GM18907 (cell line): ENCODE data around the gene SREBF2.
"Not testable (repeated sequence)": the region's sequence is repeated elsewhere in the genome, so short reads cannot be mapped to it uniquely, and the experiment has no call there.

Source experiments
- ATAC-seq: cut with Tn5 transposase; IDR thresholded peaks from one replicate; pipeline ENCODE4 v1.9.1; 2021; ENCODE audit warnings: mild to moderate bottlenecking, moderate library complexity; ENCODE audit not compliant: unreplicated experiment

SREBF2 gene

DNA sequence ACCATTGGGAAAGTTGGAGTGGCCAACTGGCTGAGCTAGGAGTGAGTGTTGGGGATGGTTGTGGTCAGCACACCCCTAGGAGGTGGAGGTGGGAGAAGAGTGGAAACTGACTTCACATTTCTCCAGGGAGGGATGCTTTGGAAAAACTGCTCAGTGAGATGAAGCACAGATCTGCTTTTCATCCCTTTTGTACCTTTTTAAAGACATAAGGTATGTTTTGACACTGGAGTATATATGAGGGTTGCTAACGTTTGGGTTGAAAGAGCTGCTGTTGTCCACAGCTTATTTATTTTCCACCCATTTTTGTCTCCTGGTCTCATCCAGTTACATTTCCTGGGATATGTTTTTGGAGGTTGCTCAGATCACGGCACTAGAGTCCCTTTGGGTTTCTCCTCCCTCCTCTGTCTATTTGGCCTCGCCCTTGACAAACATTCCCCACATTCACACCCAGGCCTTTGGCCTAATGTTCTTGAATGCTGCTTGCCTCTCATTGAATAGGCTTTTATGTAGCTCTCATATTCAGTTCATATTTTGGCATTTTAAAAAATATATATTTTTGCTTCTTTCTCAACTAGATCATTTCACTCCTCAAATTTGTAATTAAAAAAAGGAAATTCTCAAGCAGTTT lies 8.3 kb downstream of the SREBF2 start:
- ATAC-seq = no peak

DNA sequence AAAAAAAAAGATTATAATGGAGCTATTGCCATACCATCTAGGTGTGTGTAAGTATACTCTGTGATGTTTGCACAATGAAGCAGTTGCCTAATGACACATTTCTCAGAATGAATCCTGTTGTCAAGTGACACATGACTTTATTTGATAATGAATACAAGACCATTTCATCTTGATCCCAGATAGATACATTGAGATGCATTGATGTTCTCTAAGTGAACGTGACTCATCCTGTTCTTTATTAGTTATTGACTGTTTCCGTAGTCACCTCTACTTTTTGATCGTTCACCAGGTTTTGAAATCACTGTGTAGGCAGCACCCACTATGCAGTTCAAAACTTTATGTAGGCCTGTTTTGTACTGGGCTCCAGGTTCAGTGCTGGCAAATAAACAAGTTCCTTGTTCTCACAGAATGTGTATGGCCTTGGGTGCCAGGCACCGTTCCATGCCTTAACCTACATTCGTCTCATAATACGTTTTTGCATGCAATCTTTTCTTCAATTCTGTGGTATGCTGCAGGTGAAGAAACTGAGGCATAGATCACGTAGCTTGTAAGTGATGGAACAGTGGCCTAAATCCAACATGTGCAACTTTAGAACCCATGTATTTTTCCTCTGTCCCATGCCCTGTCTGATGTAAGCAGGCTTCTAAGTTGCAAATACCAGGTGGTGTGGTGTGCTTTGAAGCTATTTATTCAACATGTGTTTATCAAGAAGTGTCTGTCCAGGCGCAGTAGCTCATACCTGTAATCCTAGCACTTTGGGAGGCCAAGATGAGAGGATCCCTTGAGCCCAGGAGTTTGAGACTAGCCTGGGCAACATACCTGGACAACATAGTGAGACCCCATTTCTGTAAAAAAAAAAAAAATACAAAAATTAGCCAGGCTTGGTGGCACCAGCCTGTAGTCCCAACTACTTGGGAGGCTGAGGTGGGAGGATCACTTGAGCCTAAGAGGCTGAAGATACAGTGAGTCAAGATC lies 10.4 kb downstream of the SREBF2 start:
- ATAC-seq = no peak

DNA sequence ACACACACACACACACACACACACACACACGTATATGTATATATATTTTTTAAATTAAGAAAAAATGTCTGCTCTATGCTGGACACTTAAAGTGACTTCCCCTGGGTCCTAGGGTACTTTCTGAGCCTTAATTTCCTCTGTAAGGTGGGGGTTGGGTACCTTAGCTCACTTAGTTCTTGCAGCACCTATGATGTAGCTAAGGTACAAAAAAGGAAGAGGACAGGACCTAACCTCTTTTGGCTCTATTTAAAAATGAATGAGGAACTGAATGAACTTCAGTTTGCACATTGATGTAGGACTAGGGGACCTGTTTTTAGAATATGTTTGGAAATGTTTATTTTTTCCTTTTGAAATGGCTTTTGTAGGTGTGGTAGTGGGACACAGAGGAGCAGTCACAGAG lies 11.1 kb downstream of the SREBF2 start:
- no peak for ATAC-seq

DNA sequence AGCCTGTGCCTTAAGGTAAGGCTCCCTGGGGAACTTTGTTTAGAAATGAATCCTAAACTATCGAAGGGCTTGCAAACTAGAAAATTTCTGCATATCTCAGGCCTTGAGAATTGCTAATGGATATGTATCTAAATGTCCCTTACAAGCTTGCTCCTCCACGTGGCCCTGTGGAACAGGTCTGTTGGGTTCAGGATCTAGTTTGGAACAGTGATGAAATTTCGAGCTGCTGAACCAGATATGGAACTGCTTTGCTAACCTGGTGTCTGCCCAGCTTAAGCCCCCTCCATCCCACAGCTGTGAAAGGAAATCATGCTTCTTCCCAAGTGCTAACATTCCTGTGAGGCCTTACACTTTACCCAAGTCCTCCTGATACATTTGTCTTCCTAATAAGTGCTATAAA lies 11.6 kb downstream of the SREBF2 start:
- no peak for ATAC-seq

DNA sequence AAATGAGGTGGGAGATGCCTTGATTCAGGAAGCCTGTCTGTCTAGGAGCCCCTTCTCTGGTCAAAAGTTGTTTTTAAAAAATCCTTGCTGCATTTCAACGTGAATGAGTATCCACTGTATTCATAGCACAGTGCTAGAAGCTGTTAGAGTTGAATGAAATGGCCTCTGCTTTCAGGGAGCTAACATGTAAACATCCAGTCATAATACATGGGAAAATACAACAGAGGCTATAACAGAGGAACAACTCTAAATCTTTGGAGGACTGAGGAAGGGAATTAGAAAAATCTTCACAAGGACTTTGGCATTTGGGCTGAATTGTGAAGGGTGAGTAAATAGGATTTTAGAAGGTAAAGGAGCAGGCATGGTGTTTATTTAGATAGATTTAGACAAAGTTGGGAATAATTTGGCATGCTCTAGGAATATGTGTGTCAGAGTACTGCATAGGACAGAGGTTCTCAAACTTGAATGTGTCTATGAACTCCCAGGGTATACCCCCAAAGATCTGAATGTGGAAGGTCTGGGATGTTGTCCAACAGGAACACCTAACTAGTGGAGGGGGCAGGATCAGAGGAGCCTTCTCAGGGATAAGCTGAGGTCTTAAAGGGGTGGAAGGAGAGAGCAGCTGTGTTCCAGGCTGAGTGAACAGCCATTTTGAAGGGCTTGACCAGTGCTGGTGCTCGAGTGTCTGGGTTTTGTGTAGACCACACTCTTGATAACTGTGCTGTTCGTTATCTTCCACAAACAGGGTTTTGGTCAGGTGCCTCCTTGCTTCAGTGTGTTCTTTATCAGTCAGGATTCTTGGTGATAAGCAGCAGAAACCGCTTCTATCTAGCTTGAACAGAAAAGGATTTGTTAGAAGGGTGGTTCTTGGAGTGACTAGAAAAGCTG lies 12.7 kb downstream of the SREBF2 start:
- ATAC-seq = no peak

DNA sequence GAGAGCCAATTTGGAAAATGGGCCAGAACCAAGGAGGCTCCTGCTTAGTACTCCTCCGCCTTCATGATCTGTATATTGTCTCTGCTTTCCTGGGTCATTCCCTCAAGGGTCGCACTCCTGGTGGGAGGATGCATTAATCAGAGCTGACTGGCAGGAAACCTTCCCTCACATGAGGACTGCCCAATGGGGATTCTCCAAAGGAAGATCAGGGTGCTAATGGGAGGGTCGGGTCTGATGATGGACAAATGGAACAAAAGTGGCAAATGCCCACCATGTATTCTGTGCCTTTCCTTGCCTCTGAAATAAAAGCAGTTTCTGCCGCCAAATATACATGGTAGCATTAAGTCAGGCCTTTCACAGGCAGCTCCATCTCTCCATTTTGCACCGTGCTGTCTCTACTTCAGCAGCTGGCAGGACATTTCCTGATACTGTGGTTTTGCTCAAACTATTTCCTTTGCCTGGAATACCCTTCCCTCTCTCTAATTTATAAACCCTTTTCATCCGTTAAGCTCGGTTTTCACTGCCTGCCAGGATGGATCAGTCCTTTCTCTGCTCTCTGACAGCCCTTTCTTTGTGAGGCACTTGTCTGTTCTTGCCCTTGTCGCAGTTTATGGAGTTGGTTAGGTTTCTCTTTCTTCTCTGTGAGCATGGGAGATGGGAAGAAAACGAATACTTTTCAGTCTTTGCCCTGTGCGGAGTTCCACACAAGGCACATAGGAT lies 13.5 kb downstream of the SREBF2 start:
- ATAC-seq = no peak

DNA sequence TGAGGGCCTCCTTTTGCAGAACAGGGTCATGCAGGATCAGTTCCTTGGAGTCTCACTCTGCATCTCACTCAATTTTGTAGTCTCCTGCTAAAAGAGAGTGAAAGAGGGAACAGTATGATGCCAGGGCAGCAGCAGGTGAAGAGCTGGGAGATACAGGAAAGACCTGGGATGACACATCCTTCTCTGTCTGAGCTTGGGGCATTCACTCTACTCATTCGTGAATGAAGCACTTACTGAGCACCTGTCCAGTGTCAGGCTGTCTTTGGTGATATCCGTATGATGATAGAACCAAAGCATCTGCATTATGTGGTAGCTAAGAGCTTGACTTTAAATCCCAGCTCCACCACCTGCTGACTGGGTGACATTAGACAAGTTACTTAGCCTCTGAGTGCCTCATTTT lies 14.4 kb downstream of the SREBF2 start:
- ATAC-seq = no peak

DNA sequence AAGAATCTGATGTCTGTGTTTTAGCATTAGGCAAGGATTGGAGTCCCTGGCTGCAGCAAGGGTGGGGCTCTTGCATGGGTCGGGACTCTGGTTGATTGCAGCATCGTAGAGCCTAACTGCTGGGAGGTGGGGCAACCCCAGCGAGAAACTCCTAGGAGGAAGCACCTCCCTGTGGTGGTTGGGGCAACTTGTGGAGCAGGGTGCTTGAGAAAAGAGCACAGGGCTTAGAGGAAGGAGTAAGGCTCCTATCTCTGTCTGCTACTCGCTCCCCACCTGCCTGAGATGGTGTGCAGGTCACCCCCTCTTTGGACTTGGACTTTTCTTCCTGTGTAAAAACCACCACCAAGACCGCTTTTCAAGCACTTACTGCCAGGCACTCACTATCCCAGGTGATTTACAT lies 15.6 kb downstream of the SREBF2 start:
- no peak for ATAC-seq

DNA sequence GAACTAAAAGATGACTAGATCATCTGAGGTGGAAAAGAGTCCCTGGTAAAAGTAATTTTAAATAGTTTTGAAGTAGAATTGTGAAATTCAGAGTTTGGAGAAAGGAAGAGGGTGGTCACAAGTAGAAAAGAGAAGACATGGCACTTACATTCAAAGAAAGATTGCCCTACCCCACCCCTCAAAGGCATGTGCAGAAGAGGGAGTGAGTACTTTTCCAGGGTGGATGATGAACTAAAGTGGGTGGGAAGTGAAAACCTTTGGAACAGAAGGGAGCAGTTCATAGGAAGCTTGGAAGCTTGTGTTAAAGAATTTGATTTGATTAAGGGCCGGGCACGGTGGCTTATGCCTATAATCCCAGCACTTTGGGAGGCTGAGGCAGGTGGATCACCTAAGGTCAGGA lies 23.6 kb downstream of the SREBF2 start:
- no peak for ATAC-seq

DNA sequence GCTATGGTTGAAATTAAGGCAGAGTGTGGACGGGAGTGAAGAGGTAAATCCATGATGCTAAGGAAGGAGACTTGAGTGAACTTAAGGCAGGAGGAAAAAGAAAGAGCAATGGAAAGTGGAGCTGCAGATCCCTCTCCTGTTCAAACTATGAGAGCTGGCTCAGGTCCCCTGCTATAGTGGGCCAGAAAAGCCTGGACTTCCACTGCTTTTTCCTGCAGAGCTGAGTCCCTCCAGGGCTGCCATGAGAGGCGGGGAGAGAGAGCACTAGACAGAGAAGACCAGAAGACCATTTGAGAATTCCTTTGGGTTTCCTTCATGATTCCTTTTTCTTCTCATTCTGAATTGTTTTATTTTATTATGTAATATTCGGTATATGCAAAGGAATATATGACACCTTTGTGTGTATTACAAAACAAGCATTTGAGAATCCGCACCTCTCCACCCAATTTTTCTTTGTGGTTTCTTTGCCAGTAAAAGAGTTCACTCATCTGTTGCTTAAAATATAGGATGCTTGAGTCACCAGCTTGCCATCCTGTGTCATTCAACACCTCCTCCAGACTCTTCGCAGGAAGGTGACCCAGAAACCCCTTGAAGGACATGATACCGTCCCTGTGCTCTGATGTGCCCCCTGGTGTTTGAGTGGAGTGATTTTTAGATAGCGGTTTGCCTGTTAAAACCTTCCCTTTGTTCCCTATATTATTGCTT lies 24.4 kb downstream of the SREBF2 start:
- no peak for ATAC-seq

DNA sequence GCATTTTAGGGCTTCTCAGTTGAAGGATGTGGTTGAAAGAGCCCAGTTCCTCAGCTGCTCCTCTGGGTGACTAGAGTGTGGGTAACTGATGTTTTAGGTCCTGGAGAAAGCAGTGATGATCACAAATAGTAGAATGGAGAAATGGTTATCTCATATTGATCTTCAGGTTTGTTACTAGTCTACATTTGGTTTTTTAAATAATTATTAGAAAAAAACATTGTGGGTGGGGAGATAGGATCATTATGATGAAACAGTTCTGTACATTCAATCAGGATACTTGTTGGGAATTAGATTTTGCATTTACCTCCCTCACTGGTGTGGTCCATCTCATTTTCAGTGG lies 24.9 kb downstream of the SREBF2 start:
- no peak for ATAC-seq

DNA sequence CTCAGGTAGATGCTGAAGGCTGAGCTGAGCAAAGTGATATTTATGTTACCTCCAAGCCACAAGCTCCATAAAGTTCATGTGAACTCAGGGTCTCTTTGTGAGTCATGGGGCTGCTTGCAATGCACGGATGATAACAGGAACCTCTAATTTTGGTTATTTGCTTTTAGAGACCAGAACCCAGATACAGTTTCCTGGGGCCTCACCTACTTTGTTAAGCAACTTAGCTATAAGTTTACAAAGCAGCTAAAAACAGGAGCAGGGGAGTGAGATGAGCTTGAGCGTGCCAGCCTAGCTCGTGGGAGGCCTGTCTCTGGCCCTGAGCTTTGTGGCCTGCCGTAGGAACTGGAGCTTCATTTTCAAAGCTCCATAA lies 29.2 kb downstream of the SREBF2 start:
- ATAC-seq = peak; percentile 54

DNA sequence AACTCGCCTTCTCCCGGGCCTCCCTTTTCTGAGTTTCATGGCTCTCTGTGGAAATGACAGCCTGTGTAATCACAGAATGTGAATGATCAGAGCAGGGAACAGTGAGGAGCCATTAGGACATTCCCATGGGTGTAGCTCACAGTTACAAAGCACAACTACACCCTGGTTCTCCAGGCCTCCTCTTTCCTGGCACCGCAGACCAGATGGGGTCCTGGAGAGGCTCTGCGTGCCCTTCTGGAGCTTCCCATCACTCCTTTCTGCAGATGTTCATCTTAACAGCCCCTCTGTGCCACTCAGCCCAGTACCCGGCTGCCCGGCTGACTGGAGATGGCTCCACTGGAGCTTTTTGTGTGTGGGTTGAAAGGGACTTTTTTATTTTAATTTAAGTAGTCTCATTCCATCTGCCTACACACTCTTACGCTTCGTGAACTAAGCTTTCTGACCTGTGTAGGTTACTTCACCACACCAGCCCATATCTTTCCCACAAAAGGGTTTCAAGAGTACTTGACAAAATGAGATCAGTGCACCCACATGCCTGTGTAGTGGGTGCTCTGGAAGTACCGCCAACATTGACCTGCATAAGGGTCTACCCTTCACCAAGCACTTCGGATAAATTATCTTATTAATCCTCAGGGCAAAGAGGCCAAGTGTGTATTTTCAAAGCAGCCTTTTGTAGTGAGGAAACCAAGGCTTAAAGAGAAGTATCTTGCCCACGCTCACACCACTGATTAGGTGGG lies 29.8 kb downstream of the SREBF2 start:
- ATAC-seq = peak; percentile 52

DNA sequence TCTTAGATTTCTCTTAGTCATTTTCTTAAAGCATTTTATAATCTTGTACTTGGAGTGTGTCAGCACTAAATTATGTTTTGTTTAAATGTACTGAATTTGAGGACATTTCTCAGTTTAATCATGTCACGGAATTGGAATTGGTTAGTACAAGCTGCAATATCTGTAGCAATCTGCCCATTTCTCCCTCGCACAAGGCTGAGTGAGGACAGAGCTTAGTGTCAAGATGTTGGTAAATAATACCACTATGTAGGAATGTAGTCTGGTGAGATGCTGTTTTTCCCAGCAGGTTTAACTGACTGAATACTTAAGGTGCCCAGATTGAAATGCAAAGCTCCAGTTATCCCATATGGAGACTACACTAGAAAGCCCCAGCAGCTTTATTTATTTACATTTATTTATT lies 30.6 kb downstream of the SREBF2 start:
- ATAC-seq = no peak

DNA sequence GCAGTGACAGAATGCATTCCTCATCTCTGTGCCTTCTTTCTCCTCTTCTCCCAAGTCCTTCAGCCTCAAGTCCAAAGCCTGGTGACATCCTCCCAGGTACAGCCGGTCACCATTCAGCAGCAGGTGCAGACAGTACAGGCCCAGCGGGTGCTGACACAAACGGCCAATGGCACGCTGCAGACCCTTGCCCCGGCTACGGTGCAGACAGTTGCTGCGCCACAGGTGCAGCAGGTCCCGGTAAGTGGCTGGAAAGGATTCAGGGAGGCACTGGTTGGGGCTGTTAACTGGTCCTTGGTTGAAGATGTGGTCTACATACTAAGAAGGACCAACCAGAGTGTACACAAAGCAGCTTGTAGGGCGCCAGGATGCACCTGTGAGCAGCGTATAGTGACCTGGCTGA lies 35.7 kb downstream of the SREBF2 start:
- no peak for ATAC-seq

DNA sequence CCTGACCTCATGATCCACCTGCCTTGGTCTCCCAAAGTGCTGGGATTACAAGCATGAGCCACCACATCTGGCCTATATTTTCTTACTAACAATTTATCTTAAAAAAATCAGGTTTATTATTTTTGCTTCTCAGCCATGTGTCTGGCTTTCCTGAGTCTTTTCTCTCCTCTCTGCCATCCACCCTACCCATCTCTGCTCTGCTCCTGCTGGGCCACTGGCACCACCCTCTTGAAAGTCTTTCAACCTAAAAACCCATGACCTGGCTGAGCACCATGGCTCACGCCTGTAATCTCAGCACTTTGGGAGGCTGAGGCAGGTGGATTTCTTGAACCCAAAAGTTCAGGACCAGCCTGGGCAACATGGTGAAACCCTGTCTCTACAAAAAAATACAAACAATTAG lies 37.2 kb downstream of the SREBF2 start:
- not testable (repeated sequence) for ATAC-seq

DNA sequence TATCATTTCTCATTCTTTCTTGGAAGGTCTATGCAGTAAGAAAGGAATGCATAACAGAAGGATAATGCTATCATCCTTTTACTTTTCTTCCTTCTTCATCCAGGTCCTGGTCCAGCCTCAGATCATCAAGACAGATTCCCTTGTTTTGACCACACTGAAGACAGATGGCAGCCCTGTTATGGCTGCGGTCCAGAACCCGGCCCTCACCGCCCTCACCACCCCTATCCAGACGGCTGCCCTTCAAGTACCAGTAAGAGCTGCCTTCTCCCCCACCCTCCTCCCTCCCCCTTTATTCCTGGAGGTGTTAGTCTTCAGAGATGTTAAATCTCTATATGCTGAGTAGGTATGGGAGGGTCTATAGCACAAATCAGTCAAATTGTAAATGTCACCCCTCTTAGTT lies 37.9 kb downstream of the SREBF2 start:
- no peak for ATAC-seq

DNA sequence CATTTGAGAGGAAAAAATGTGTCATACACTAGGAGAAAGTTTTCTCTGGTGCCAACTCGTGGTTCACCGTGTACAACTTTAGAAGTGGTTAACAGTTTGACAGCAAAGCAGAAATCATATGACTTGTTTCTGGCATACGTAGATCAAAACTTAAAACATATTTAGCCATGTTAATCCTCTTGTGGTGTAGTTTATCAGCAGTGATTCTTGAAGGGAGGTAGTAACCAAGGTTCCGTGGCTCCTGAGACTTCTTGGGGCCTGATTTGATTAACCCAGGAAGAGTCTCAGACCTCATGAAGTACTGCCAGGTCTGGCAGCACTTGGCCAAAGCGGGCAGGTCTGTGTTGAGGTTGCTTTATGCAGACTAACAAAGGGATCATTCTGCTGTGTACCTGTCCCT lies 40.5 kb downstream of the SREBF2 start:
- no peak for ATAC-seq

DNA sequence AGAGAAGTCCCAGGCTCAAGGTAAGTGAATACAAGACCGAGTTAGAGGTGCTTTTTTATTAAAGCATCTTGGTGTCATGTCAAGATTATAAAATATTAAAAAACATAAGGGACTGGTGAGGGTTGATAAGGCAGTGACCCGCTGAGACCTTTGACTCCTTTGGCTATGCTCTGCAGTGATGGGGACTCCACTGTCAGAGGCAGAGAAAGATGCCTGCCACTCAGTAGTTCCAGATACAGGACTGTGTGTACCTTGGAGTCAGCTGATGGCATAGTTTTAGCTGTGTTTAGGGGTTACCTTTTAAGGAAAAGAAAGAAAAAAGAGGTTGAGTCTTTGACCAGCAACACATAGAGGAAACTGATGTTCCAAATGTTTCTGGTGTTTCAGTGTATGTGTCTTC lies 41.2 kb downstream of the SREBF2 start:
- no peak for ATAC-seq
